Adrenal gland (tissue), 5 donors: ENCODE measurements around the gene FURIN.

Experiments used
- CTCF ChIP-seq, 6 experiments: fragments of 450-650 bp in 4 of 6; fragments of 200-600 bp in 2 of 6; sonication (generic) in 1 of 6; IDR thresholded peaks; 1 replicate in 5 of 6; 2 replicates in 1 of 6; pipeline versions ENCODE4 v1.5.1 to v1.8.0; 2016 to 2021; ENCODE audit warnings: antibody characterized with exemption in 6 of 6, mild to moderate bottlenecking in 2 of 6, moderate library complexity in 1 of 6
- POLR2A ChIP-seq, 2 donors: fragments of 450-650 bp; IDR thresholded peaks; one replicate each; pipeline ENCODE4 v1.6.1; 2017; ENCODE audit warnings: antibody characterized with exemption in 2 of 2, mild to moderate bottlenecking in 2 of 2, moderate library complexity in 1 of 2
- donor health status: DM: no; HTN: no; CAD: no.

DNA sequence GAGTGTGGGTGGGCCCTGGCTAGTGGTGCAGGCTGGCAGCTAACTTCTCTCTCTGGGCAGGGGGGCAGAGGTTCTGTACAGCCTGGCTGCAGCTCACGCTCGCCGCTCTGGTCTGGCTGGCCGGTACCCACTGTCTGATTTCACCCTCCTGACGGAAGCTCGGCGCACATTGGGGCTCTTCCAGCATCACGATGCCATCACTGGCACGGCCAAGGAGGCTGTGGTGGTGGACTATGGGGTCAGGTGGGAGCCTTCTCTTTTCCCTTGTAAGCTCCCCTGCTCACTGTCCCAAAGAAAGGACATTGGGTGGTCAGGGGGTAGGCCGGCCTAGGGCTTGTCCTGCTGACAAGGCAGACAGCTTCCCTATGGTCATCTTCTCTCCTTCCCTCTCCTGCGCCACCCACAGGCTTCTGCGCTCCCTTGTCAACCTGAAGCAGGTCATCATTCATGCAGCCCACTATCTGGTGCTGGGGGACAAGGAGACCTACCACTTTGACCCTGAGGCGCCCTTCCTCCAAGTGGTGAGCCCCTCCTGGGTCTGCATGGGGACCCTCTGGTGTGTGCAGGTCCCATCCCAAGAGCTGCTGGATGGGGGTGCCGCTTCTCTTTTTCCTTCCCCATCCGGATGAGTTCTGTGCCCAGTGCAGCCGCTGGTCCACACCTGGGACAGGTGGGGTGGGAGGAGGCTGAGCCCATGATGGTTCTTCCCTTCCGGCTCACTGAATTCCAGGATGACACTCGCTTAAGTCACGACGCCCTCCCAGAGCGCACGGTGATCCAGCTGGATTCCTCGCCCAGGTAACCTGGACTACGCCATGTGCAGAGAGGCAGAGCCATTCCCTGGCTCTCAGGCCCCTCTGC, 42.3 kb downstream of the FURIN start:
- no peak for TF ChIP-seq CTCF (IDR thresholded peaks at IDR 0.05)
- TF ChIP-seq POLR2A (IDR thresholded peaks at IDR 0.05), result no peak
